Measurements from ENCODE around the gene ANKRD34C. TPM values are rescaled to one million over a fixed set of nuclear protein-coding genes. Genes with fewer than 3 reads are reported as not detected.

The ANKRD34C gene
- total RNA-seq, 1 donor from 2014 or later = not detected

- Histone ChIP-seq H3K27ac (no peak overlapping the region), H3K36me3 (no peaks in the 10 kb centered on the region), H3K9me3 (no peaks in the 10 kb centered on the region), H3K4me3 (no peak overlapping the region), H3K4me1 (no peaks in the 10 kb centered on the region), H3K27me3 (ENCODE audit: low read depth) (no peaks in the 10 kb centered on the region)
- ATAC-seq (no peak), DNase-seq (no peak)
- intact Hi-C loops (cut with DNase I) = no loop called here
- TF ChIP-seq CTCF (IDR thresholded peaks at IDR 0.05) = no peak
Measured at GRCh38 chr15:79248183-79248582, 34.3 kb upstream of the ANKRD34C start.

GRCh38 chr15:79257454-79257853 is 25.1 kb upstream of the ANKRD34C start:
- ATAC-seq (no peak), DNase-seq (no peak)
- Histone ChIP-seq H3K9me3 (no peaks in the 10 kb centered on the region), H3K27me3 (ENCODE audit: low read depth) (peaks cover 3% of the 10 kb centered on the region), H3K36me3 (no peaks in the 10 kb centered on the region), H3K4me3 (no peak overlapping the region), H3K27ac (no peak overlapping the region), H3K4me1 (no peaks in the 10 kb centered on the region)
- no peak for TF ChIP-seq CTCF (IDR thresholded peaks at IDR 0.05)
- intact Hi-C loops (cut with DNase I) = no loop called here

- Histone ChIP-seq H3K27me3 (ENCODE audit: low read depth) (no peaks in the 10 kb centered on the region), H3K27ac (no peak overlapping the region), H3K36me3 (no peaks in the 10 kb centered on the region), H3K4me3 (no peak overlapping the region), H3K9me3 (no peaks in the 10 kb centered on the region), H3K4me1 (no peaks in the 10 kb centered on the region)
- DNase-seq = no peak
- intact Hi-C loops (cut with DNase I) = no loop called here
- no peak for ATAC-seq
- TF ChIP-seq CTCF (IDR thresholded peaks at IDR 0.05) = no peak
Measured at GRCh38 chr15:79261836-79262235, 20.7 kb upstream of the ANKRD34C start.

- intact Hi-C loops (cut with DNase I) = no loop called here
- no peak overlapping the region for H3K27ac ChIP-seq
- H3K4me1 ChIP-seq = no peaks in the 10 kb centered on the region
- H3K36me3 ChIP-seq = no peaks in the 10 kb centered on the region
- no peaks in the 10 kb centered on the region for H3K9me3 ChIP-seq
- DNase-seq (no peak), ATAC-seq (no peak)
- H3K27me3 ChIP-seq (ENCODE audit: low read depth) = no peaks in the 10 kb centered on the region
- H3K4me3 ChIP-seq = no peak overlapping the region
- no peak for TF ChIP-seq CTCF (IDR thresholded peaks at IDR 0.05)
Measured at GRCh38 chr15:79265167-79265566, 17.4 kb upstream of the ANKRD34C start.

- Histone ChIP-seq H3K27me3 (ENCODE audit: low read depth) (no peaks in the 10 kb centered on the region), H3K36me3 (no peaks in the 10 kb centered on the region), H3K9me3 (no peaks in the 10 kb centered on the region), H3K27ac (no peak overlapping the region), H3K4me3 (no peak overlapping the region), H3K4me1 (no peaks in the 10 kb centered on the region)
- ATAC-seq (no peak), DNase-seq (no peak)
- no peak for TF ChIP-seq CTCF (IDR thresholded peaks at IDR 0.05)
- intact Hi-C loops (cut with DNase I) = no loop called here
Measured at GRCh38 chr15:79265987-79266579, 16.4 kb upstream of the ANKRD34C start.

Measured in lower lobe of right lung (tissue), 2 donors.